H1 (cell line): ENCODE data around the gene IFI27L1. TPM values are rescaled to one million over a fixed set of nuclear protein-coding genes. Genes with fewer than 3 reads are reported as not detected.

ENCODE experiments used
- RXRA ChIP-seq: IDR thresholded peaks from 2 replicates; pipeline ENCODE4 v1.6.1; 2011; ENCODE audit warnings: low read depth, mild to moderate bottlenecking, low read length, moderate library complexity; ENCODE audit not compliant: insufficient read depth
- YY1 ChIP-seq: IDR thresholded peaks from 2 replicates; pipeline ENCODE4 v1.6.1; 2011; ENCODE audit warnings: low read depth, mild to moderate bottlenecking, low read length
- polyA plus RNA-seq, 7 experiments: library from polyadenylated mRNA; depleted of rRNA in 3 of 7; stranded (reverse) in 5 of 7; unstranded in 2 of 7; fragments of >200 nt in 5 of 7; fragments of 200-250 nt in 2 of 7; gene quantifications; 1 replicate in 5 of 7; 2 replicates in 1 of 7; 4 replicates in 1 of 7; pipeline versions ENCODE4 v1.2.1 to v1.2.3, GENCODE V29; 2011 to 2013; ENCODE audit warnings: missing spikeins in 2 of 7, mixed read lengths in 2 of 7
- total RNA-seq: library from RNA; stranded (reverse); fragmentation: NEBNext Ultra II Directional; extraction: Animal tissue kit (Norgen Biotek cat#: 25700); gene quantifications from 2 replicates; pipeline ENCODE4 v1.2.1, GENCODE V29; 2021

Gene IFI27L1
- total and polyA plus RNA-seq, 2 of the 8 experiments (the other 6 are each of a cell fraction or from before 2014, with no cell fraction given) = 21.2 to 30.5 TPM

GRCh38 chr14:94126419-94126677 is 45.2 kb downstream of the IFI27L1 start (continued):
- TF ChIP-seq YY1 = no peak
- no peak for TF ChIP-seq RXRA
